PC-3 (cell line): Measurements from ENCODE around the gene CLDN4. TPM values are rescaled to one million over a fixed set of nuclear protein-coding genes. Genes with fewer than 3 reads are reported as not detected.

Source experiments
- ATAC-seq: fragments of 200-7000 bp; cut with Tn5 transposase; 2 replicates; pipeline ENCODE4 v1.9.1; 2020; ENCODE audit warnings: mild to moderate bottlenecking, moderate library complexity
- BruUV-seq: library from RNA; stranded (reverse); fragments of 400-500 nt; replicated peaks from 2 replicates; lab custom pipeline; 2021; lab: Mats Ljungman, UMichigan
- CTCF ChIA-PET: fragments of 300-600 bp; sonication (Branson Sonifier 250); formaldehyde crosslinking; loops from one replicate; lab custom pipeline; 2022; ENCODE audit warnings: antibody characterized with exemption; lab: Charles Lee
- POLR2A ChIA-PET: fragments of 300-600 bp; sonication (Branson Sonifier 250); formaldehyde crosslinking; loops from one replicate; lab custom pipeline; 2022; ENCODE audit warnings: antibody characterized with exemption; ENCODE audit not compliant: unreplicated experiment; lab: Charles Lee
- DNase-seq: peaks from one replicate; pipeline ENCODE4 v3.0.0-alpha.2; 2015
- H2AFZ ChIP-seq: fragments of 300-600 bp; sonication (generic); 2 replicates; pipeline ENCODE4 v1.6.0; 2016; ENCODE audit warnings: antibody characterized with exemption, low read length
- H3F3A ChIP-seq: fragments of 300-600 bp; sonication (generic); one replicate; pipeline ENCODE4 v1.6.0; 2017; ENCODE audit warnings: antibody characterized with exemption, low read length, control low read depth, mild to moderate bottlenecking; ENCODE audit not compliant: unreplicated experiment
- H3K27ac ChIP-seq: fragments of 300-600 bp; sonication (generic); 2 replicates; pipeline ENCODE4 v1.5.1; 2016; ENCODE audit warnings: mild to moderate bottlenecking, low read length
- H3K27me3 ChIP-seq: fragments of 300-600 bp; sonication (generic); 2 replicates; pipeline ENCODE4 v1.6.1; 2016; ENCODE audit warnings: low read length, mixed read lengths
- H3K36me3 ChIP-seq: fragments of 300-600 bp; sonication (generic); 2 replicates; pipeline ENCODE4 v1.6.1; 2016; ENCODE audit warnings: low read depth, mixed run types, low read length, mixed read lengths
- H3K4me1 ChIP-seq: fragments of 300-600 bp; sonication (generic); 2 replicates; pipeline ENCODE4 v1.5.1; 2016; ENCODE audit warnings: low read length; ENCODE audit not compliant: insufficient read depth
- H3K4me2 ChIP-seq: fragments of 300-600 bp; sonication (generic); 2 replicates; pipeline ENCODE4 v1.6.0; 2016; ENCODE audit warnings: low read length
- H3K4me3 ChIP-seq: fragments of 300-600 bp; sonication (generic); 2 replicates; pipeline ENCODE4 v1.5.1; 2016; ENCODE audit warnings: mild to moderate bottlenecking, low read length, mixed read lengths
- H3K79me2 ChIP-seq: fragments of 300-600 bp; sonication (generic); 2 replicates; pipeline ENCODE4 v1.6.1; 2017; ENCODE audit warnings: low read length, mixed read lengths
- H3K9ac ChIP-seq: fragments of 300-600 bp; sonication (generic); 2 replicates; pipeline ENCODE4 v1.6.0; 2016; ENCODE audit warnings: mild to moderate bottlenecking, low read length
- H3K9me2 ChIP-seq: fragments of 300-600 bp; sonication (generic); replicated peaks from 2 replicates; pipeline ENCODE4 v1.6.1; 2016; ENCODE audit warnings: mixed run types, low read length, mixed read lengths
- H3K9me3 ChIP-seq: fragments of 300-600 bp; sonication (generic); 2 replicates; pipeline ENCODE4 v1.6.1; 2016; ENCODE audit warnings: low read length, mixed read lengths
- H4K20me1 ChIP-seq: fragments of 300-600 bp; sonication (generic); 2 replicates; pipeline ENCODE4 v1.6.1; 2016; ENCODE audit warnings: low read length, mixed read lengths
- CTCF ChIP-seq: fragments of 300-600 bp; sonication (generic); conservative IDR thresholded peaks from 2 replicates; pipeline ENCODE4 v1.5.1; 2017; ENCODE audit warnings: antibody characterized with exemption, low read depth, mild to moderate bottlenecking, low read length
- EZH2 ChIP-seq: fragments of 300-600 bp; sonication (generic); IDR thresholded peaks from one replicate; pipeline ENCODE4 v1.6.1; 2017; ENCODE audit warnings: antibody characterized with exemption, mild to moderate bottlenecking, low read length; ENCODE audit not compliant: unreplicated experiment
- EZH2phosphoT487 ChIP-seq: fragments of 300-600 bp; sonication (generic); IDR thresholded peaks from 2 replicates; pipeline ENCODE4 v1.6.1; 2018; ENCODE audit warnings: mild to moderate bottlenecking, antibody characterized with exemption, low read length, borderline replicate concordance
- intact Hi-C: fragments of 100-400 bp; cut with micrococcal nuclease; formaldehyde crosslinking; loops from 2 replicates; pipeline ENCODE4 v1.9.0; 2023
- total RNA-seq: library from RNA; depleted of rRNA; stranded (reverse); fragments of >200 nt; gene quantifications from 2 replicates; pipeline ENCODE4 v1.2.3, GENCODE V29; 2014

Gene CLDN4
- total RNA-seq, 1 experiment from 2014 or later: 656 TPM

- Histone ChIP-seq H3K27me3 (no peaks in the 10 kb centered on the region), H4K20me1 (no peaks in the 10 kb centered on the region), H3K4me2 (no peak overlapping the region), H3K9me3 (no peaks in the 10 kb centered on the region), H3F3A (no peaks in the 10 kb centered on the region), H2AFZ (no peak overlapping the region), H3K27ac (no peak overlapping the region), H3K4me1 (no peaks in the 10 kb centered on the region), H3K9ac (no peak overlapping the region), H3K36me3 (no peaks in the 10 kb centered on the region), H3K4me3 (no peak overlapping the region), H3K9me2 (no peaks in the 10 kb centered on the region), H3K79me2 (no peaks in the 10 kb centered on the region)
- DNase-seq (no peak), ATAC-seq (no peak)
- no TSS peak for BruUV-seq
- TF ChIP-seq EZH2phosphoT487: no peak
- TF ChIP-seq EZH2: no peak
- TF ChIP-seq CTCF: no peak
- ChIA-PET CTCF (no interaction called here), POLR2A (no interaction called here)
- intact Hi-C loops: no loop called here
Observed at GRCh38 chr7:73861305-73861704, 30.5 kb downstream of the CLDN4 start.

DNA sequence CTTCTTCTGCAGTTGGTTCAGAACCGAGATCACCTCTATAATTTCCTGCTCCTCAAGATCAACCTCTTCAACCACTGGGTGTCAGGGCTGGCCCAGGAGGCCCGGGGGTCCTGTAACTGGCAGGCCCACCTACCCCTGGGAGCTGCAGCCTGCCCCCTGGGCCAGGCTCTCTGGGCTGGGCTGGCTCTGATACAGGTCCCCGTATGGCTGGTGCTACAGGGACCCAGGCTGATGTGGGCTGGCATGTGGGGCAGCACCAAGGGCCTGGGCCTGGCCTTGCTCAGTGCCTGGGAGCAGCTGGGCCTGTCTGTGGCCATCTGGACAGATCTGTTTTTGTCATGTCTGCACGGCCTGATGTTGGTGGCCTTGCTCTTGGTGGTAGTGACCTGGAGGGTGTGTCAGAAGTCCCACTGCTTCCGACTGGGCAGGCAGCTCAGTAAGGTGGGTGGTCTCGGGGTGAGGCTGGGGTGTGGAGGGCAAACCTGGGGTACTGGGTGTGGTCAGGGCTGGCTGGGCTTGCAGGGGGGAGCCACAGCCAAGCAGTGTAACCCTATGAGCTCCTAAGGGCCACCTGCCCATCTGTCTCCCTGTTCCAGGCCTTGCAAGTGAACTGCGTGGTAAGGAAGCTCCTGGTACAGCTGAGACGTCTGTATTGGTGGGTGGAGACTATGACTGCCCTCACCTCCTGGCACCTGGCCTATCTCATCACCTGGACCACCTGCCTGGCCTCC lies 34.4 kb downstream of the CLDN4 start:
- H2AFZ ChIP-seq: no peak overlapping the region
- no peaks in the 10 kb centered on the region for H3K27me3 ChIP-seq
- POLR2A ChIA-PET: no interaction called here
- H3F3A ChIP-seq: no peaks in the 10 kb centered on the region
- H3K9me3 ChIP-seq: no peaks in the 10 kb centered on the region
- no peak overlapping the region for H3K27ac ChIP-seq
- no peak for DNase-seq
- H4K20me1 ChIP-seq: no peaks in the 10 kb centered on the region
- no peaks in the 10 kb centered on the region for H3K79me2 ChIP-seq
- CTCF ChIA-PET: interaction anchor here (1.0 kb wide), 1 partner anchor 96 kb away, joined by 4 read pairs; no protein-coding TSS in a partner anchor
- H3K4me2 ChIP-seq: no peak overlapping the region
- no peak overlapping the region for H3K4me3 ChIP-seq
- intact Hi-C loops: loop anchor here (5.0 kb wide), 1 partner anchor 337 kb away; no protein-coding TSS in a partner anchor
- no peak for ATAC-seq
- H3K4me1 ChIP-seq: no peaks in the 10 kb centered on the region
- H3K9me2 ChIP-seq: no peaks in the 10 kb centered on the region
- no peaks in the 10 kb centered on the region for H3K36me3 ChIP-seq
- no peak overlapping the region for H3K9ac ChIP-seq
- BruUV-seq: no TSS peak
- TF ChIP-seq CTCF (no peak), EZH2phosphoT487 (no peak), EZH2 (no peak)
